ENCODE results near the gene RPL22.

DNA sequence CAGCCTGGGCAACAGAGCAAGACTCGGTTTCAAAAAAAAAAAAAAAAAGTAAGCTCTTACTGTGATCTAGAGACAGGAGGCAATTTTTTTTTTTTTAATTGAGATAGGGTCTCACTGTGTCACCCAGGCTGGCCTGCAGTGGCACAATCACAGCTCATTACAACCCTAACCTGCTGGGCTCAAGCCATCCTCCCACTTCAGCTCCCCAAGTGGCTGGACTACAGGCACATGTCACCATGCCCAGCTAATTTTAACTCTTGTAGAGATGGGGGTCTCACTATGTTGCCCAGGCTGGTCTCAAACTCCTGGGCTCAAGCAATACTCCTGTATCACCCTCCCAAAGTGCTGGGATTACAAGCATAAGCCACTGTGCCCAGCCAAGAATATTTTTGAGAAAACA lies 7.4 kb downstream of the RPL22 start:
- TF ChIP-seq POLR2AphosphoS5 (IDR thresholded peaks at IDR 0.05; ENCODE audit: low read depth, low read length) (no peak), ZNF670 (CRISPR knock-in tag; IDR thresholded peaks at IDR 0.05; ENCODE audit: borderline replicate concordance) (no peak), ZFX (CRISPR knock-in tag; IDR thresholded peaks at IDR 0.05; ENCODE audit: low read depth) (no peak)
